HG02943 (cell line): ENCODE results near the gene CPT1C.

ENCODE experiments used
- ATAC-seq: cut with Tn5 transposase; IDR thresholded peaks from one replicate; pipeline ENCODE4 v1.9.1; 2021; ENCODE audit warnings: mild to moderate bottlenecking, low read depth, moderate library complexity; ENCODE audit not compliant: unreplicated experiment

Gene CPT1C

GRCh38 chr19:49679771-49680413 lies 11.0 kb upstream of the CPT1C start:
- no peak for ATAC-seq

- ATAC-seq = no peak
Observed at GRCh38 chr19:49680421-49681351, 10.2 kb upstream of the CPT1C start.

- no peak for ATAC-seq
Observed at GRCh38 chr19:49681830-49682229, 9.1 kb upstream of the CPT1C start.

GRCh38 chr19:49682274-49682673 lies 8.6 kb upstream of the CPT1C start:
- ATAC-seq = no peak

- no peak for ATAC-seq
Observed at GRCh38 chr19:49683814-49684250, 7.1 kb upstream of the CPT1C start.

GRCh38 chr19:49684251-49684982 lies 6.5 kb upstream of the CPT1C start:
- ATAC-seq = no peak

GRCh38 chr19:49684983-49685553 lies 5.8 kb upstream of the CPT1C start:
- no peak for ATAC-seq

- no peak for ATAC-seq
Observed at GRCh38 chr19:49685845-49686332, 5.0 kb upstream of the CPT1C start.

GRCh38 chr19:49686503-49687088 lies 4.3 kb upstream of the CPT1C start:
- no peak for ATAC-seq

- no peak for ATAC-seq
Observed at GRCh38 chr19:49687150-49687549, 3.8 kb upstream of the CPT1C start.

GRCh38 chr19:49687566-49688316 lies 3.2 kb upstream of the CPT1C start:
- no peak for ATAC-seq

- ATAC-seq = no peak
Observed at GRCh38 chr19:49688531-49689132, 2.3 kb upstream of the CPT1C start.

- ATAC-seq = no peak
Observed at GRCh38 chr19:49689133-49690078, 1.5 kb upstream of the CPT1C start, which contains the start of gene ADM5. TSS of gene ADM5 (plus strand) at chr19:49689594. CDS start at chr19:49689838, 244 bp downstream.

- no peak for ATAC-seq
Observed at GRCh38 chr19:49690079-49690655, 749 bp upstream of the CPT1C start.

GRCh38 chr19:49691243-49692146 lies 579 bp downstream of the CPT1C start:
- ATAC-seq = no peak

GRCh38 chr19:49692147-49692506 lies 1.2 kb downstream of the CPT1C start:
- ATAC-seq = no peak

GRCh38 chr19:49696115-49696514 lies 5.2 kb downstream of the CPT1C start:
- ATAC-seq = no peak
